ENCODE results near the gene ABCC6. TPM values are rescaled to one million over a fixed set of nuclear protein-coding genes. Genes with fewer than 3 reads are reported as not detected.

ABCC6 gene
- polyA plus RNA-seq, 1 donor from 2014 or later, result not detected

DNA sequence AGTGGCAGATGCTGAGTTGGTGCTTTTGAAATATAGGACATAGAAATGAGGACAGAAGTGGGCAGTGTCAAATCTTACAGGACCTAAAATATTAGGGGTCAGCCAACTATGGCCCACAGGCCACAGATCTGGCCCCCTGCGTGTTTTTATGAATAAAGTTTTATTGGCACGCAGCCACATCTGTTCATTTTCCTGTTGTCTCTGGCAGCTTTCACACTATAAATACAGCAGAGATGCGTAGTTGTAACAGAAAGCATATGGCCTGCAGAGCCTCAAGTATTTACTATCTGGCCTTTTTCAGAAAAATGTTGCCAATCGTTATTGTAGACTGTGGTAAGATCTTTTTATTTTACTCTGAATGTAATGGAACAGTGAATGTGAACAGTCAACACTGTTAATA lies 82.8 kb downstream of the ABCC6 start:
- no peaks in the 10 kb centered on the region for H3K9me3 ChIP-seq (ENCODE audit: low read length)
- H3K27ac ChIP-seq (ENCODE audit: low read length), result no peak overlapping the region
- no peak overlapping the region for H3K4me3 ChIP-seq (ENCODE audit: low read length)
- no peaks in the 10 kb centered on the region for H3F3A ChIP-seq (ENCODE audit: insufficient read depth, low read length, poor library complexity, severe bottlenecking)
- H3K9ac ChIP-seq (ENCODE audit: low read length), result no peak overlapping the region
- no peak overlapping the region for H2AFZ ChIP-seq (ENCODE audit: low read depth, low read length)
- H3K9me2 ChIP-seq (ENCODE audit: insufficient read depth, low read length), result no peaks in the 10 kb centered on the region
- H3K27me3 ChIP-seq (ENCODE audit: insufficient read depth, low read depth, low read length), result no peaks in the 10 kb centered on the region
- H3K36me3 ChIP-seq (ENCODE audit: insufficient read depth, low read length), result no peaks in the 10 kb centered on the region
- TF ChIP-seq, protein P1, sequence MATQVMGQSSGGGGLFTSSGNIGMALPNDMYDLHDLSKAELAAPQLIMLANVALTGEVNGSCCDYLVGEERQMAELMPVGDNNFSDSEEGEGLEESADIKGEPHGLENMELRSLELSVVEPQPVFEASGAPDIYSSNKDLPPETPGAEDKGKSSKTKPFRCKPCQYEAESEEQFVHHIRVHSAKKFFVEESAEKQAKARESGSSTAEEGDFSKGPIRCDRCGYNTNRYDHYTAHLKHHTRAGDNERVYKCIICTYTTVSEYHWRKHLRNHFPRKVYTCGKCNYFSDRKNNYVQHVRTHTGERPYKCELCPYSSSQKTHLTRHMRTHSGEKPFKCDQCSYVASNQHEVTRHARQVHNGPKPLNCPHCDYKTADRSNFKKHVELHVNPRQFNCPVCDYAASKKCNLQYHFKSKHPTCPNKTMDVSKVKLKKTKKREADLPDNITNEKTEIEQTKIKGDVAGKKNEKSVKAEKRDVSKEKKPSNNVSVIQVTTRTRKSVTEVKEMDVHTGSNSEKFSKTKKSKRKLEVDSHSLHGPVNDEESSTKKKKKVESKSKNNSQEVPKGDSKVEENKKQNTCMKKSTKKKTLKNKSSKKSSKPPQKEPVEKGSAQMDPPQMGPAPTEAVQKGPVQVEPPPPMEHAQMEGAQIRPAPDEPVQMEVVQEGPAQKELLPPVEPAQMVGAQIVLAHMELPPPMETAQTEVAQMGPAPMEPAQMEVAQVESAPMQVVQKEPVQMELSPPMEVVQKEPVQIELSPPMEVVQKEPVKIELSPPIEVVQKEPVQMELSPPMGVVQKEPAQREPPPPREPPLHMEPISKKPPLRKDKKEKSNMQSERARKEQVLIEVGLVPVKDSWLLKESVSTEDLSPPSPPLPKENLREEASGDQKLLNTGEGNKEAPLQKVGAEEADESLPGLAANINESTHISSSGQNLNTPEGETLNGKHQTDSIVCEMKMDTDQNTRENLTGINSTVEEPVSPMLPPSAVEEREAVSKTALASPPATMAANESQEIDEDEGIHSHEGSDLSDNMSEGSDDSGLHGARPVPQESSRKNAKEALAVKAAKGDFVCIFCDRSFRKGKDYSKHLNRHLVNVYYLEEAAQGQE (IDR thresholded peaks at IDR 0.05; ENCODE audit: borderline replicate concordance), result no peak
- no peak for TF ChIP-seq RAD21 (conservative IDR thresholded peaks at IDR 0.05)
- TF ChIP-seq SMC3 (conservative IDR thresholded peaks at IDR 0.05; ENCODE audit: poor library complexity), result no peak
- no peak overlapping the region for H3K4me2 ChIP-seq (ENCODE audit: low read length)
- H4K20me1 ChIP-seq (ENCODE audit: insufficient read depth), result no peaks in the 10 kb centered on the region
- no peaks in the 10 kb centered on the region for H3K79me2 ChIP-seq (replicated peaks; ENCODE audit: insufficient read depth, low read length)

DNA sequence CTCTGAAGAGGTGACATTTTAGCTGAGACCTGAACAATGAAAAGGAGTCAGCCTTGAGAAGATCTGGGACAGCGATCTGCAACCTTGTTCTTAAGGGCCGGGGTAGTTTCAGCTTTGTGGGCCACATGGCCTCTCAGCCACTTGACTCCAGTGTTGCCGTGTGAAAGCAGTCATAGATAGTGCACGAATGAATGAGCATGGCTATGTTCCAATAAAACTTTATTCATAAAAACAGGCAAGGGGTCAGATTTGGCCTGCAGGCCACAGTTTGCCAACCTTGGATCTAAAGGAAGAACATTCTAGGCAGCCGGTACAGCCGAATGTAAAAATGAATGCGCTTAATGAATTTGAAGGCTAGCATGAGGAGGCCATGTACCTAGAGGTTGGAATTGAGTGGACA lies 83.5 kb downstream of the ABCC6 start:
- H2AFZ ChIP-seq (ENCODE audit: low read depth, low read length), result no peak overlapping the region
- no peaks in the 10 kb centered on the region for H4K20me1 ChIP-seq (ENCODE audit: insufficient read depth)
- no peak overlapping the region for H3K4me3 ChIP-seq (ENCODE audit: low read length)
- H3K9me3 ChIP-seq (ENCODE audit: low read length), result no peaks in the 10 kb centered on the region
- H3K79me2 ChIP-seq (replicated peaks; ENCODE audit: insufficient read depth, low read length), result no peaks in the 10 kb centered on the region
- H3K27ac ChIP-seq (ENCODE audit: low read length), result no peak overlapping the region
- no peak for TF ChIP-seq EP300 (conservative IDR thresholded peaks at IDR 0.05; ENCODE audit: poor library complexity, severe bottlenecking)
- TF ChIP-seq TAF1 (IDR thresholded peaks at IDR 0.05; ENCODE audit: low read depth), result no peak
- TF ChIP-seq POLR2AphosphoS5 (IDR thresholded peaks at IDR 0.05), result no peak
- TF ChIP-seq, protein P1 (IDR thresholded peaks at IDR 0.05; ENCODE audit: borderline replicate concordance), result no peak
- H3K36me3 ChIP-seq (ENCODE audit: insufficient read depth, low read length), result no peaks in the 10 kb centered on the region
- H3F3A ChIP-seq (ENCODE audit: insufficient read depth, low read length, poor library complexity, severe bottlenecking), result no peaks in the 10 kb centered on the region
- no peaks in the 10 kb centered on the region for H3K27me3 ChIP-seq (ENCODE audit: insufficient read depth, low read depth, low read length)
- no peak overlapping the region for H3K4me2 ChIP-seq (ENCODE audit: low read length)
- H3K9me2 ChIP-seq (ENCODE audit: insufficient read depth, low read length), result no peaks in the 10 kb centered on the region
- H3K9ac ChIP-seq (ENCODE audit: low read length), result no peak overlapping the region

DNA sequence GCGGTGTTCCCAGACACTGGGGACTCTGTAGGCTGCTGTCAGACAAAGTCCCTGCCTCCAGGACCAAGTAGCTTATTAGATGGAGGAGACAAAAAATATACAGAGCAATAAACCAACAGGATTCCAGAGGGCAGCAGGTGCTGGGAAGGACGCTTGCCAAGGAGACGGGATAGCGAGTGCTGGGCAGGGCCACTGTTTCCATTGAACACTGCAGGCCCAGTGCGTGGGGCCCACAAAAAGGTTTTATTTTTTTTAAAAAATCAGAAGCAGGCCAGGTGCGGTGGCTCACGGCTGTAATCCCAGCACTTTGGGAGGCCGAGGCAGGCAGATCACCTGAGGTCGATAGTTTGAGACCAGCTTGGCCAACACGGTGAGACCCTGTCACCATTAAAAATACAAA lies 84.2 kb downstream of the ABCC6 start:
- no peak for TF ChIP-seq TAF1 (IDR thresholded peaks at IDR 0.05; ENCODE audit: low read depth)
- Histone ChIP-seq H3K9me2 (ENCODE audit: insufficient read depth, low read length) (no peaks in the 10 kb centered on the region), H3K4me3 (ENCODE audit: low read length) (no peak overlapping the region), H3K9me3 (ENCODE audit: low read length) (no peaks in the 10 kb centered on the region), H3K27me3 (ENCODE audit: insufficient read depth, low read depth, low read length) (no peaks in the 10 kb centered on the region), H3K27ac (ENCODE audit: low read length) (no peak overlapping the region), H3K9ac (ENCODE audit: low read length) (no peak overlapping the region), H3K4me2 (ENCODE audit: low read length) (no peak overlapping the region), H3F3A (ENCODE audit: insufficient read depth, low read length, poor library complexity, severe bottlenecking) (no peaks in the 10 kb centered on the region), H3K79me2 (replicated peaks; ENCODE audit: insufficient read depth, low read length) (no peaks in the 10 kb centered on the region), H3K36me3 (ENCODE audit: insufficient read depth, low read length) (no peaks in the 10 kb centered on the region), H4K20me1 (ENCODE audit: insufficient read depth) (no peaks in the 10 kb centered on the region), H2AFZ (ENCODE audit: low read depth, low read length) (no peak overlapping the region)

All from neural cell (in vitro differentiated cells).